Renal cortex interstitium (tissue), 11 donors: ENCODE measurements around the gene PDIA4. TPM values are rescaled to one million over a fixed set of nuclear protein-coding genes. Genes with fewer than 3 reads are reported as not detected.
"Not testable (repeated sequence)": the region's sequence is repeated elsewhere in the genome, so short reads cannot be mapped to it uniquely, and the experiment has no call there.

Experiments used
- DNase-seq, 11 donors: peaks; one replicate each; pipeline ENCODE4 v3.0.0-alpha.2; 2013; ENCODE audit warnings: low read depth in 9 of 11, low spot score in 4 of 11; ENCODE audit errors: extremely low read depth in 1 of 11
- polyA plus RNA-seq, 3 donors: library from polyadenylated mRNA; unstranded; fragments of 120-200 nt; gene quantifications; one replicate each; pipeline ENCODE4 v1.2.1, GENCODE V29; 2013; ENCODE audit not compliant: insufficient read length in 3 of 3

Gene PDIA4
- polyA plus RNA-seq, 3 donors = 180 to 196 (median 193) TPM

DNA sequence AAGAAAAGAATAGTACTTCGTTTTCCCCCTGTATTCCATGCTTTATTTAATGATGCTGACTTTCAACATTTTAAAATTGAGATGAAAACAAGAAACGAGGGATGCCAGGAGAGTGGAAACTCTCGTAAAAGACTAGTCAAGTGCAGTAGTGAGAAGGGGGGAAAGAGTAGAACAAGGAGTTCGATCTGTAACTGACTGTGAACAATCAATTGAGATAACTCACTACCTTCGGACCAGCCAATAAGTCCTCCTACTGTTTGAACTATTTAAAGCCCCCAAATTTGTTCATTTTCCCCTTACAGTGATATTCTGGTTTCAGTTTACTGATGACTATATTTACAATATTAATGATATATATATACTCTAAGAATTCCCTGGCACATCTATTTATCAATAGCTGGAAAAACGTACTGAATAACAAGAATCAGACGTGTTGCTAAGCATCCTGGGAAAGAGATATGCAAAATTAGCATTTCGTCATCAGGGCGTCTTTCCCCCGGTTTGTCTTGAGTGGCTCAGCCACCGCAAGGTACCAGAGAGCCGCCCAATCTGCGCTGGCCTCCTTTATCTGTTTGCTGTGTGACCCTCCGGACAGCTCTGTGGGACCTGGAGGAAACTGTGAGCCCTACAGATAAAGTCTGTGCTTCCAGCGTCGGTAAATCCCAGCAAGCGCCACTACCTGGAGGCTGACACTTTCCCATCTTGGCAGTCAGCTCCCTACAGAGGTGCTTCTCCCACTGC, 41.1 kb downstream of the PDIA4 start:
- peak in 9 of 11 donors; percentile 72 to 89 (median 84) for DNase-seq

DNA sequence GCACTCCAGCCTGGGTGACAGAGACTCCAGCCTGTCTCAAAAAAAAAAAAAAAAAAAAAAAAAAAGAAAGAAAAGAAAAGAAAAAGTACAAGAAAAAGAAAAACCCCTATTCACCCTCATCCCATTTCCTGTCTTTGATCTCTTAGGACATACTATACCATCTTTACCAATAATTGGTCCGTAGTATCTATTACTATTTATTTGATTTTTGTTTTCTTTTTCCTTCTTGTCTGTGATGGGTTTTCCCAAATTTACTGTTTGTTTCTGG, 41.6 kb downstream of the PDIA4 start:
- no peak for DNase-seq

DNA sequence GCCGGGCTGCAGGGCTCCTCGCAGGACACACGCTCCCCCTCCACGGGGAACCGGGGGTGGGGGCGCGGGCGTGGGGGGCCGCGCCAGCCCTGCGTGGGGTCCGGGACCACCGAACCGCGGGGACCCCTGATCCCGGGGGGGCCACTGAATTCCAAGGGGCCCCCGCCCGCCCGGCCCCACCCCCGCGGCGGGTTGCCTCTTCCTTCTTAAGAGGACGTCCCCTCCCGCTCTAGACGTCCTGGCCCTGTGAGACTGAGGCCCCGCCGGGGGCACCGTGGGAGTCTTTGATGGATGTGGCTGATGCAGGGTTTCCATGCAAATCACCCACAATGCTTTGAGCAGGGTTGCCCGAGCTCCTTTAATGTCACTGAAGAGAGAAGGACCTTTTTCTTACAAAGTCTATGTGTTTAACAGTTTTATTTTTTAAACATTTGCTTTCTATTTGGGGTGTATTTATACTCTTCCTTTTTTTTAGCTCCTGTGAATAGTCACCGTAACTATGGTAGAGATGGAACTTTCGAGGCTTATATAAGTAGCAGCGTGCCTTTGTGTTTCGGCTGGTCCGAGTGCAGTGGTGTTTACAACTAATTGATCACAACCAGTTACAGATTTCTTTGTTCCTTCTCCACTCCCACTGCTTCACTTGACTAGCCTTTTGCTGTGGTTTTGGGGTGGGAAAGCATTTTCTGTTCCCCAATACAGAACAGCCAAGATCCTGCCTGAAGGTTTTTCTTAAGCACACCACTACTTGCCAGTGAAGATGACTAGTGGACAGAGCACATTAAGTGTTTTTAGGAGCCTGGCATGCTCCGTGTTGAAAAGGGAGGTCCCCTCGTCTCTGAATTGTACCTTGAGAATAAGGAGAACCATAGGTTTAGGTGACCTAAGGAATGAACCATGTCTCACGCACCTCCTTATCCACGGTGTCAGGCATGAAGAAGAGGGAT, 44.8 kb downstream of the PDIA4 start:
- peak in 7 of 11 donors; percentile 62 to 83 (median 79) for DNase-seq

DNA sequence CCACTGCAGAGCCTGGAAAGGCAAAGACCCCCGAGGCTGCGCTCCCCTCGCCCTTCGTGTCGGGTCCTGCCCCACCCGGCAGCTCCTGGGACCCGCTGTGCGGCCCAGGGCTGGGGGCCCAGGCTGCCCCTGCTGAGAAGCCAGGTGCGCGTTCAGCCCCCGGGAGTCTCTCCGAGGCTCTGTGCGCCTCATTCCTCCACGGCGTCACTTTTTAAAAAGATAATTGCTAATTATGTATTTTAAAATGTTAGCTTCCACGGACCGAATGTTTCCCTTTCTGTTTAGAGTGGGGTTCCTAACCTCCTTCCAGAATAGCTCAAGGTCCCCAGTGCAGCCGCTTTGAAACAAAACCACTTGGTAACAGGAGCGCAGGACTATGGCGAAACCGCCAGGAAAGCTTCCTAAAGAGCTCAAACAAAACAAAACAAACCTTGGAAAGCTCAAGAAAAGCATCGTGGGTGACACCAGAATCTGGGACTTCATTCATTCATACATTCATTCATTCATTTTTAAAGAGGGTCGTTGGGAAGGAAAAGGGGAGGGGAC, 45.6 kb downstream of the PDIA4 start:
- DNase-seq = peak in 4 of 11 donors; percentile 15 to 45 (median 33)

DNA sequence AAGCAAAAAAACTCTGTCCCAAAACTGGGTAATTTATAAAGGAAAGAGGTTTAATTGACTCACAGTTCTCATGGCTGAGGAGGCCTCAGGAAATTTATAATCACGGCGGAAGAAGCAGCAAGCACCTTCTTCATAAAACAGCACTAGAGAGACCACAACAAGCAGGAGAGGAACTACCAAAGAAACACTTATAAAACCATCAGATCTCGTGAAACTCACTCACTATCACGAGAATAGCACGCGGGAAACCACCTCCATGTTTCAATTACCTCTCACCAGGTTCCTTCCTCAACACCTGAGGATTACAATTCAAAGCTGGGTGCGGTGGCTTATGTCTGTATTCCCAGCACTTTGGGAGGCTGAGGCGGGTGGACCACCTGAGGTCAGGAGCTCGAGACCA, 48.5 kb downstream of the PDIA4 start:
- no peak for DNase-seq

DNA sequence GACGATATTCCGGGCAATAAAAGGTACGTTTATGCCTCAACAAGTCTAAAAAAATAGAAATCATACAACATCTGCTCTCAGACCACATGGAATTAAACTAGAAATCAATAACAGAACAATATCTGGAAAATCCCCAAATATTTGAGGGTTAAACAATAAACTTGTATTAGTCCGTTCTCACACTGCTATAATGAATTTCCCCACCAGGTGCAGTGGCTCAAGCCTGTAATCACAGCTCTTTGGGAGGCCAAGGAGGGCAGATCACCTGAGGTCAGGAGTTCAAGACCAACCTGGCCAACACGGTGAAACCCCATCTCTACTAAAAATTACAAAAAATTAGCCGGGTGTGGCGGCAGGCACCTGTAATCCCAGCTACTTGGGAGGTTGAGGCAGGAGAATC, 49.2 kb downstream of the PDIA4 start:
- not testable (repeated sequence) for DNase-seq

DNA sequence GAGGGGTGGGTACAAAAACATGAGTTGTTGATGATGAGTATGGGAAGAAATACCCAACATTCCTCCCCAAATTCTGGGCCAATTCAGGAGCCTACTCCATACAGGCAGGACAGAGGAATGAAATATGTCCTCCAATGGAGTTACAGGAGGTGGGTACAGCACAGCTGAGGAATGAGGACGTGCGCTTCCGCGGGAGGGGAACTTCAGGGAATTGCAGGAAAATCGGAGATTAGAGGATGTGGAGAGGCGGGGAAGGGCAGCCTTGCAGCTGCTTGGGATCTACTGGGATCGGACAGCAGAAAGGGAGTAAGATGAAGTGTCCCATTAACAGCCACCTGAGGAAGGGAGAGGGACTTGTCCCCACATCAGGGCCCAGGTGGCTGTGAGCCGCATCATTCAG, 50.2 kb downstream of the PDIA4 start:
- DNase-seq = no peak

DNA sequence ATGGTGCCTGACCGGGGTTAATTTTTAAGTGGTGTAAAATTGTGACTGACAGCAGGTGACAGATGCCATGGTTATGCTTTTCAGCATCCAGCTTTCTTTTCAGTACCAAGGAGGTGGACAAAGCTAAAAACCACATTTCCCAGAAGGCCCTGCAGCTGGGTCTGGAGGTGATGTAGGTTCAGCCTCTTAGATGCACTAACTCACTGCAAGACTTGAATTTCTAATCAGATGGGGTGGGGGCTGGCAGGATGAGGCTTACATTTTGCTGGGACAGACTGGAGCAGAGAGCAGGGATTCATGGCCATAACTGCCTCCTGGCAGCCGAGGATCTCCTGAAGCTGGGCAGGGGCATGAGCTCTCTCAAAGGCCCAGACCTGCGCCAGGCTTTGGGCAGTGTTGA, 52.4 kb downstream of the PDIA4 start:
- DNase-seq = no peak

DNA sequence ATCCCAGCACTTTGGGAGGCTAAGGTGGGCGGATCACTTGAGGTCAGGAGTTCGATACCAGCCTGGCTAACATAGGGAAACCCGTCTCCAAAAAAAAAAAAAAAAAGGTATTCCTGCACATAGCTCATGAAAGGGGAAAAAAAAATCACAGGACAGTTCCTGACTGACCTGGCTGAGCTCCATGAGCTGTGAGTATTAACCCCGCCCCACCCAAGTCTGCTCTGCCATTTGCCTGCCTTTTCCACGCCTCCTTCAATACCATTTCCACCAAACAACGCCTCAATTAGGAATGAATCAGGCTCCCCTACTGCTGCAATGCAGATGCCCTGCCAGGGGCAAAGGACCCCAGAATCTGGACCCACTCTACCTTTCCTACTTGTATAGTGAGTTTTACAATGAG, 55.0 kb downstream of the PDIA4 start:
- DNase-seq = no peak

DNA sequence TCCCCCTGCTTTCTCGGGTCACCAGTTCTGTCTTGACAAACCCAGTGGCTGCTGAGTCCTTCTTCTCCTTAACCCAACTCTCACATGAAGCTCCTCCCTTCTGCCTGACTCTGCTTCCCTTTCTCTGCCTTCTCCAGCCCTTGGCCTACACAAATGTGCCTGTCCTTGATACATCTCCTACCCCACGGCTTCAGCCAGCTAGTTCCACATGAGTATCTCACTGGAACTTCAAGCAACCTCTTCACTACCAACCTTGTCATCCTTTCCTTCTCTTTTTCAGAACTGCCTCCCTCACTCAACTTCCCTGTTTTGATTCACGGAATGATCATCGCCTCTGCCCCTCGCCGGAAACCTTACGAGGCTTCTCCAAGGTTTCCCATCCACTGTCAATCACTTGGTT, 55.9 kb downstream of the PDIA4 start:
- DNase-seq = no peak

DNA sequence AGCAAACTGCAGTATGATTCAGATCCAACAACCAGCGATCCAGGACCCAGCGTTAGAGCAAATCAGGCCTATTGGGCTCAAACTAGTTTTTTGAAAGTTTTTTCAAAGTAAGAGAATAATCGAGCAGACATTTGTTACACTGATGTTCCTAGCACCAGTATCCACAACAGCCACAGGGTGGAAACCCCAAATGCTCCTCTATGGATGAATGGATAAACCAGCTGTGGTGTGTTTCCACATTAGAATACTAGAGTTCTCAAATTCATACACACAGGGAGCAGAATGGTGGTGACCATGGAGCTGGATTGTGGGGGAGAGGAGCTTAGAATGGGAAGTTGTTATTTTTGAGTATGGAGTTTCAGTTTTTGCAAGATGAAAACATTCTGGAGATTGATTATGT, 60.7 kb downstream of the PDIA4 start:
- DNase-seq = no peak

DNA sequence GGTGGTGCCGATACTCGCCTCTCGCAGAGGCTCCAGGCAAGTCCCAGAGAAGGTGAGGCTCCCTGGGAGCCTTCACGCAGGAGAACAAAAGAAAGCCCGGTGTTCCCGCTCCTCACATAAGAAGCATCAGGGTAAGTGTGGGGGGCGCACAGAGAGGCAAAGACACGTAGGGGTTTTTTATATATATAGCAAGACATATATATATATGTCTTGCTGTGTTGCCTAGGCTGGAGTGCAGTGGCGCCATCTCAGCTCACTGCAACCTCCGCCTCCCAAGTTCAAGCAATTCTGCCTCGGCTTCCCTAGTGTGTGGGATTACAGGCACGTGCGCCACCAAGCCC, 61.3 kb downstream of the PDIA4 start:
- DNase-seq = no peak

DNA sequence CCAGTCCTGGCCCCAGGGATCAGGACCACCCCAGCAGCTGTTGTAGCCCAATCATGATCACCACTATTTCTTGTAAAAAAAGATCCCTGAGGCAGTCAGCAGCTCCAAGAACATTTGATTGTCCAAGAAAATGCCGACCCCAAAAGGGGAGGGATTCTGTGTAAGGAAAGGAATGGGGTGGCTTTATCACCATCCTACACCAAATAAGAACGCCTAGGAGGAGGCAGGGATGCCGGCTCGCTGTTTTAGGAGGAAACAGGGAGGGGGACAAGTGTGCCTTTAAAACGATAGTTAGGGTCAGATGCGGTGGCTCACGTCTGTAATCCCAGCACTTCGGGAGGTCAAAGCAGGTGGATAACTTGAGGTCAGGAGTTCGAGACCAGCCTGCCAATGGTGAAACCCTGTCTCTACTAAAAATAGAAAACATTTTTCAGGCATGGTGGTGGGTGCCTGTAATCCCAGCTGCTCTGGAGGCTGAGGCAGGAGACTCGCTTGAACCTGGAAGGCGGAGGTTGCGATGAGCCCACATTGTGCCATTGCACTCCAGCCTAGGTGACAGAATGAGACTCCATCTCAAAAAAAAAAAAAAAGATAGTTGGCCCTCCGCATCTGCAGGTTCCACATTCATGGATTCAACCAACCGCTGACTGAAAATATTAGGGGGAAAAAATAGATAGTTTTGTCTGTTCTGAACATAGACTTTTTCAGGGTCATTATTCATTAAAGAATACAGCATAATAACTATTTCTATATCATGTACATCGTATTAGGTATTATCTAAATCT, 63.6 kb downstream of the PDIA4 start:
- DNase-seq = no peak

DNA sequence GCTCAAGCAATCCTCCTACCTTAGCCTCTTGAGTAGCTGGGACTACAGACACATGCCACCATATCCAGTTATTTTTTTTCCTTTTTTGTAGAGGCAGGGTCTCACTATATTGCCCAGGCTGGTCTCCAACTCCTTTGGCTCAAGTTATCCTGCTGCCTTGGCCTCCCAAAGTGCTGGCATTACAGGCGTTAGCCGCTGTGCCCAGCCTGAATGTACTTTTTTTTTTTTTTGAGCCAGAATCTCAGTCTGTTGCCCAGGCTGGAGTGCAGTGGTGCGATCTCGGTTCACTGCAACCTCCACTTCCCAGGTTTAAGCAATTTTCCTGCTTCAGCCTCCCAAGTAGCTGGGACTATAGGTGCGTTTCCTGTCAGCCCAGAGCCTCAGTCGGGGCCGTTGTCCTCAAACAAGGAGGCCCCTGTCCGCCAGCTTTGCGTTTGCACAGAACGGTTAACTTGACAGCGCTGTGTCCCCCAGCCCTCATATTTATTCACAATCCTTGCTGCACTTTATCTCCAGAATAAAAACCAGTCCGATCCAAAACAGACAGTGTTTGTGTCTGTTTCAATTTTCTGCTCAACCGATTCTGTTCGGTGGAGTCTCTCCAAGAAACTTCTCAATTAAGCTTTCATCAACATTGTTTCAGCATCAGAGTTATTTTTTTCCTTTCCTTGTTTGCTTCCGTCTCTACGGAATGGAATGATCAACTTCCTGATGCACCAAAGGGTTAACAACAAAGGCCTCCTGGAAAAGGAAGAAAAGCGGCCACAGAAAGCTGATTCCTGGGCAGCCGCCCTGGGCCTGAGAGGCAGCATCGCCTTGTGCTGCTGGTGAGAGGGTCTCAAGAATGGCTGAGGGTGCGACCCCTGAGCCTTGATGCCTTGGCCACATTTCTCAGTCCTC, 64.5 kb downstream of the PDIA4 start:
- DNase-seq = no peak

DNA sequence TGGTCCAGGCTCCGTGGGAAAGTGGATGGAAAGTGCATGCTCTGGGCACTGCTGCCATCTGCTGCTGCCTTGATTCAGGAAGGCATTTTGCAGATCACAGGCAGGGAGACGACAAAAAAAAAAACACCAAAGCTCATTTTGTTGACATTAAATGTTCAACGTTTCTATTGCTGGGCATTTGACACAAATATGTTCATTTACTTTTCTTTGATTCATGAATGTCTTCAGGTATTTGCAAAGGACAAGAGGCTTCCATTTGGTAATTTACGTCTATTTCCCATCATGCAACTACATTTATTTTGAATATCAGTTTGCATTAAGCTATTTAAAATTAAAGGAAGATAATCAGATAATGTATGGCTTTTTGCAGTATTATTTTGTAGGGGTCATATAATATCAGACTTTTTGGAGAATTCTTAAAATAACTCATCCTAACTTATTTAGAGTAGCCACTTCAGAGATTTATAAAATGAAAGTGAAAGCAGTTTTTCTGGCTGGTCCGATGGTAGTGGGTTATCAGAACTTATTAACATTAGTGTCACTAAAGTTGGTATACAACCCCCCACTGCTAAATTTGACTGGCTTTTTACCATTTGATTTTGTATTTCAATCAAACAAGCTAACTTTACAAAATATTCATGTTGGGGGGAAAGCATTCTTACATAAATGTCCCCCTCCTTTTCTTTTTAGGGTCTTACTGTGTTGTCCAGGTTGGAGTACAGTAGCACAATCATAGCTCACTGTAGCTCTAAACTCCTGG, 65.3 kb downstream of the PDIA4 start:
- DNase-seq = peak in 8 of 11 donors; percentile 64 to 91 (median 74)

DNA sequence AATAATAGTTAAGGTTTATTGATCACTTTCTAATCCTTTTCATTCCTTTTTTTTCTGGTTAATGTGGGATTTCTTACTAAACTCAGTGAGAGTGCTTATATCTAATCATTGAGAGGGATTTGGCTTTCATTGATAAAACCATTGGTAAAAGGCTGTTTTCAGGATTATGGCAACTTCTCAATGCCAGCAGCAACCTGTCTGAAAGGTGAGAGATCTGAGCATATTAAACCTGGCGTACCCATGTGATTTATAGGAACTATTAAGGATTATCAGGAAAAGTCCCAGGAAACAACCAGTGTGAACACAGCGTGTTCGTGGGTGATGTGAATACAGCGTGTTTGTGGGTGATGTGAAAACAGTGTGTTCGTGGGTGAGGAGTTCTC, 65.9 kb downstream of the PDIA4 start:
- DNase-seq = no peak

DNA sequence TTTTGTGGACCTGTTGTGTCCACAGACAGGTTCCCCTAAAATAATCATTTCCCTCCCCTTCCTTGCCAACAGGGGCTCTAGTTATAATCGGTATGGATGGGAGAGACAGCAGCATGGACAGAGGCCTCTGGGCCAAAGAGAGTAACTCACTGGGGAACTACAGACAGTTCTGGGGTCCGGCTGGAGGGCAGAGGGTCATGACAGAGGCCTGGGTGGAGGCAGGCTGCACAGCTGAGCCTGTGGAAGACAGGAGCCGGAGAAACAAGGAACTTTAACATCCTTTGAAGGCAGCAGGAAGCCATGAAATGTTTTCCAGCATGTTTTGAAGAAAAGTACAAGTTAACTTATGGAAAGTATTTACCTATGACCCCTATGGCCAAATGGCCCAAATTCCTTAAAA, 68.6 kb downstream of the PDIA4 start:
- DNase-seq = no peak

DNA sequence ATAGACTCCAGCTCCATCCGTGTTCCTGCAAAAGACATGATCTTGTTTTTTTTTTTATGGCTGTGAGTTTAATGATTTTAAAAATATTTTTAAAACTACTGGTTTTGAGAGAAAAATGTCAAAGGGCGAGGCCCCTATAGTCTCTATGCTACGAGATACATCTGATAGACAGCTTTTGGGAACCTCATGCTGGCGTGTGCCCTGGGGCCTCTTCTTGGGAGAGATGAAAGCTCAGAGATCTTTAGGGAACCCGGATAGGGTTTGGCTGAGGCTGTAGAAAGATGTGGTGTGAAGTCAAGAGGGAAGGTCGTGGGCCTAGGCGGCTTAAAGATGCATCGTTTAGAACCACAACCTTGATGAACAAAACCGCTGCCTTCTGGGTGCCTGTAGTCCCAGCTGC, 70.2 kb downstream of the PDIA4 start:
- DNase-seq = no peak
